Kidney tubule cell (primary cell): Measurements from ENCODE around the gene CDHR4.
"Not testable (repeated sequence)": the region's sequence is repeated elsewhere in the genome, so short reads cannot be mapped to it uniquely, and the experiment has no call there.

ENCODE experiments used
- DNase-seq: peaks from one replicate; pipeline ENCODE4 v3.0.0-alpha.2; 2018; ENCODE audit warnings: low spot score

CDHR4 gene, protein sequence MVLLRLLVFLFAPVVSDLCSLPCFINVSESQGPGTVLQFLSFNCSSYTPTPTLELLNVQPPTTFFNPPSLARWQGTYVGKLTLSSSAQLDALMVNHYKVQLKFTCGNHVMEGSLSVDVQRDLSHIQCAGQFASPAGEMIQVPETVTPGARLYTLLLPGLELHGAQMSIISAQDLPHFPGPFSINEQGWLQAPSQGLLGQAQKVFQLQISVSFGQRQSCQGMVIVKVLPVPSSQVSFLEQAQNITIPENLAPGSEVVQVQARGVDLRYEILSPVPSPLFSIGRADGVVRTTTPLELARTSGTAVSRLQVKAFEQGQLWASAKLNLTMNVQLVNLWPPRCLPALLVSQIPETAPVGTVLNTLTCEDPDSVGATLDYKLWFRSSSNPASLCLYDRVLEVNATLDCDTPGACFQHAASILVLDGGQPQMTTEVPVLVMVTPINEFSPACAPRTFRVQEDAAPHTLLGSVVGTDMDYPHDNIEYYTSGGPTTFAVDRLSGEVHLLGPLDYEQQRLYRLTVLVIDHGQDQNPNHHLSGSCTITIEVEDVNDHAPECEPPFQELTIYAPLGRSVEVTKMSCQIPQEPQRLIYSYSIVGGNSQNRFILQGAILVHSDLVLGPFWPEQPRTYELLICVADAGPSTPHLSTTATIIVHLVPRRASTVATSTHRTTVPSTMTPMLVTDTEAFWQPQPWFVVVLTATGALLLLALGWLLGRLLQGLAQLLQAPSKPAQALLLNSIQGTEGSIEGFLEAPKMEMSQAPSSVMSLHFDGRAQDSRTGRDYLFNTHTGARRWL

DNA sequence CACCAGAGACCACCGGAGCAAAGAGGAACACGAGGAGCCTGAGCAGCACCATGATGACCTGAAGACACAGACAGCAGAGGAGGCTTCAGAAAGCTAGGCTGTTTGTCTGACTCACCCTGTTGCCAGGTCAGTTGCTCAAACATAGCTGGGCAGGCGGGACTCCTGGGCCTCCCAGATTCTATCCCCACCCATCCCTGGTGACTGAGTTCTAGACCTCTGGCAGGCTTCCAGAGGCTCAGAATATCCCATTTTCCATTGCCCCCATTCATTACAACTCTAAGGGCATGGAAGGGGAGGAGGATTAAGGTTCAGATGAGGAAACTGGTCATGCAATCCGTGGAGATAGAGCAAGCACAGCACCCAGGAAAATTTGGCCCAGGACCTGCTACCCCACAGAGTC is at the start of gene CDHR4:
CDHR4 (minus strand) TSS at position 113 of the 400 bp plus-strand sequence; CDS start at position 52, 61 bp downstream.
- peak; percentile 91 for DNase-seq

DNA sequence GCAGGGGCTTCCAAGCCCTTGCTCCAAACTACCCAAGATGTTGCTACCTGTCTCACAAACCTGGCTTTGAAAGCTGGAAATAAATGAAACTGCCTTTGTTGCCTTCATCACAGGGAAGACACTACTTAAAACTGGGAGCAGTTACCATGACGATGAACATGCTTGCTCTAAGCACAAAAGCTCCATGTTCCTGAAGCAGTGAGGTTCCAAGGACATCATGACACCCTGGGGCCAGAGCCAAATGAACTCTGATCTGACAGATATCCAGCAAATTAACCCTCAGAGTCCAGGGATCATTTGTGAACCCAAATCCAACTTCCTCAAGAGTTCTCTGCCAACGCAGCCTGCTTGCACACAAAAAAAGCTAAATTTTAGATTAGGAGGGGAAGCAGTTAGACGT is 46.0 kb upstream of the CDHR4 start:
- no peak for DNase-seq

DNA sequence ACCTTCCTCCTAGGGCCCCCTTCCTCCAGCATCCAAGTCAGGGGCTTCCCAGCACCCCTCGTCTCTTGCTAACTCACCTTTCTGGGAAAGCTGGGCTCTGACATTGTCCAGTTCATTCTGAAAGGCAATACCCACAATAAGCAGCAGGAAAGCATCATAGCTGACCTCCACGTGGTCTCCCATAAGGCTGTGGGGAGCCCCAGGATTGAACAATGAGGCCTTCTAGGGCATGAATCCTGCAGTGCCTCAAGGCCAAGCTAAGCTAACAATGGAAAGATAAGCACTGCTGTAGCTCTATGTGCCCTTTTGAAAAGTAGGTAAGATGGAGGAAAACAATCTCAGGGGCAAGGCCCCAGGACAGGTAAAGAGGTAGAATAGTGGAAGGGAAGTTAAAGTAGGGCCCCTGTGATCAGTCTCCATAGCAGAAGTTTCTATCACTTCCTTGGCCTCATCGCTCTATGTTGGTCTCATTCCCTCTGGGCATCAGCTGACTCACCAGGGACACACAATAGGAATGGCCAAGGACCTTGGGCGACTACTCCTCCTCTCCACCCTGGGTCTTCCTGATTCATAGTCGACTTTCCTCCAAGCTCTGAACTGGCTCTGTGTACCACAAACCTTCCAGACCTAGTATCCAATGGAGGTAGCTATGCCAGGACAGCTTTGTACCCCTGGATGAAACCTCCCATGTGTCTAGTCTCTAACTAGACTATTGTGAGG is 45.0 kb upstream of the CDHR4 start:
- DNase-seq = peak; percentile 13

DNA sequence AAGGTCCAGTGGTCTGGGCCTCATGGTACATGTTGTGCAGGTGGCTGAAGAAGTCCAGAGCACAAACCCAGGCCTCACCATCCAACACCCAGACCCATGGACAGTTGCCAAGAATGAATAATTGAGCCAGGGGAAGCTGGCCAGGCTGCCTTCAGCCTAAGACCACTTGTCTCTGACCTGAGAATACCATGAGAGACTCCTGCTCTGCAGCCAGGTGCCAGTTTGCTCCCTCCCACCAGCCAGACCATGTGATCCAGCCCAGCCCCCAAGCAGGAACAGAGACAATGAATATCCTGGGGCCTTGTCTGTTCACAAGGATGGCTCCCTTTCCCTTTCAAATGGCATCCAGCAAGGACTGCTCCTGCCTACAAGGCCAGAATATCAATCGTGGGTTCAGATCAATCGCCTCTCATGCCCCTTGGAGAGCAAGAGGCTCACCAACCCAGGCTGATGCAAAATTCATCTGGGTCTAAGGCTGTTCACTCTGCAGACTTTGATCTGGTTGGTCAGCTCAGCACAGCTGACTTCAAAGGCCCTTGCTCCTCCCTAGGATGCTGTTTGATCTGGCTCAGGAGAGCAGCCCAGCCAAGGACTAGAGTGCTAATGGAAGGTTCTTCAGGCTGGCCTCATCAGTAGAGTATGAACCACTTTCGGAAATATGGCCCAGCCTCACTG is 43.3 kb upstream of the CDHR4 start:
- DNase-seq = no peak

DNA sequence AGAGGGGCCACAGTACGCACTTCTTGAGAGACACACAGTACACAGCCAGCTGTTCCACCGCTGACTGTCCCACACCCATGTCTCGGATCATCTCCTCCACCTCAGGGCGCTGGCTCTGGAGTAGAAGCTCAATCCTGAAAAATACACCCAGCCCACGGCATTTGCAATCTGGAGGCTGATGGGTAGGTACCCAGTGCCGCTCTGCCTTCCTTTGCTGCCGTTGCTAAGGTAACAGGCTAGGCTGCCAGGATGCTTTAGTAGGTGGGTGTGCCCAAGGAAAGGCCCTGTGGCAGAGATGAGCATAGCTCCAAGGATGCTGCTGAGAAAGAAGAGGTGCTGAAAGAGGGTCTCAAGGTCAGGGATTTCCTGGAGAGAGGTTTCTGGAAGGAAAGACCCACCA is 42.1 kb upstream of the CDHR4 start:
- DNase-seq = no peak

DNA sequence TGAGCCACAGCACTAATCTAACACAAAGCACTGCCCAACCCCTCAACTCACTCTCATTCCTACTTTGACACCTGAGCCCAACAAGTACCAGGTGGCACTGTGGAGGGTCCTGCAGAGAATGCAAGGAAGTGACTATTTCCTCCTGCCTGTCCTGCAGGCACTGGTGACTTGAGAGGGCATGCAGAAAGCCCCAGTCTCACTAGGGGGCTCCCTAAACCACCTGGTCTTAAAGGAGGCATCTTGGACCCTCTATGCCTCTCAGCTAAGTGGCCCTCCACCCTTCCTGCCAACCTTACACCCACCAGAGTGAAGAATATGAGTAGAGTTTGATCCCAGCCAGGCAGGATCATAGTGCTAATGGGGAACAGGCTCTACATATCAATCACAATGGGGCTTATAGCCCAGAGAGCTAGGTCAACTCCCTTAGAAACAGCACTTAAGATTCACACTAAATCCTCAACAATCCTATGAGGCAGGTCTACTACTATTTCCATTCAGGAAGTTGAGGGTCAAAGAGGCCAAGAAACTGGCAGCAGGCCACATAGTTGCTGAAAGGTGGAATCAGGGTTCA is 41.5 kb upstream of the CDHR4 start:
- peak; percentile 10 for DNase-seq

DNA sequence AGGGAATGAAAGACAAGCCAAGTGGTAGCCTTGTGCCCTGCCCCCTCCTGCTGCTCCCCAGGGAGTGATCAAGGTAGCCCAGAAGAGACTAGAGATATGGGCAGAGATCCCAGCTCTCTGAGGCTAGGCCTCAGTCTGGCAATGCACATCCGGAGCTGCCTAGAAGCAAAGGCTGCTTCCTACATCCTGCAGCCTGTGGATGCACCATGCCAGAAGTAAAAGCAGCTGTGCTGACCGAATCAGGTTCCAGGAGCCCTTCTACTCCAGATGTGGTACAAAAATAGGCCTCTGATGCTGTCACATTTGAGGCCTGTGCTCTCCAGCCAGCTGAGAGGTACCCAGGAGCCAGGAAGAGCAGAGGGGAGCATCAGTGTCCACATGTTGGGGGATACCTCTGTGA is 40.7 kb upstream of the CDHR4 start:
- no peak for DNase-seq

DNA sequence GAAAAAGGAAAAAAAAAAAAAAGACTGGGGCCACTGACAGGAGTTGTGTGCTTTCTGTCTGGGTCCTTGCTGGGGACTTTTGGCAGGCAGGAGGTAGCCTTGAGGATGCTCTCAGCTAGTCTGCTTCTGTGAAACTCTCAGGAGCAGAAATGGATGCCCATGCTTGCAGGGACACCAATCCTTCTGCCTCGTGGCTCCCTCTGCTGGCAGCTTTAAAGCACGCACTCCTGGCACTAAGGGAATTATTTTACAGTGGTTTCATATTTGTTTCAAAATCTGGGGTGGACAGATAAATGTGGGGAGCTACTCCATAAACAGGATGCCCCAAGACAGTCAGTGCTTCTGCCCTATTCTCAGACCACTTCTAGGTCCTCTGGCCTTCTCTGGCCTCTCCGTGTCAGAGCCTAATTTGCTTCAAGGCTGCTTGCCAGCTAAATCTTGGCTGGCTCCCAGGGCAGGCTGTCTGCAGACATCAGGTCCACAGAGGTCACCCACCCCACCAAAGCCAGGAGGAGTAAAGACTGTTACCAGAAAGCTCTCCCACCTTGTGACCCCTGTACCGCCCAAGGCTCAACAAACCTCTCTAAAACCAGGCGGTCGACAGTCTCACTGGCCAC is 39.6 kb upstream of the CDHR4 start:
- peak; percentile 70 for DNase-seq

DNA sequence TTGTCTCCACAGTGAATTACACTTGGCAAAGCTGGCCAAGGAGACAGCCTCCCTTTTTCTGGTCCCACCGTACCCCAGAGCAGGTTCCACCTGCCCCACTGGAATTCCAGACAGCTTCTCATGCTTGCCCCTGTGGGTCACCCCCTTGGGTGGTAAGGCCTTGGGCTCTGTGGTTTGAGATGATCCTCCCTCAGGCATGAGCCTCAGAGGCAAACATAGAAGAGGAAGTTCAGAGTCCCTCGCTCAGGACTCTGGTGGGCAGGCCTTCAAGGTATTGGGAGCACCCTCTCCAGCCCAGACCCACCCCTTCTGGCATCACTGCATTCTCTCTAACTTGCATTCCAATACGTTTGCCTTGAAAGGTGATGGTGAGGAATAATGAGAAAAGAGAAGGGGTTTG is 31.7 kb upstream of the CDHR4 start:
- DNase-seq = no peak

DNA sequence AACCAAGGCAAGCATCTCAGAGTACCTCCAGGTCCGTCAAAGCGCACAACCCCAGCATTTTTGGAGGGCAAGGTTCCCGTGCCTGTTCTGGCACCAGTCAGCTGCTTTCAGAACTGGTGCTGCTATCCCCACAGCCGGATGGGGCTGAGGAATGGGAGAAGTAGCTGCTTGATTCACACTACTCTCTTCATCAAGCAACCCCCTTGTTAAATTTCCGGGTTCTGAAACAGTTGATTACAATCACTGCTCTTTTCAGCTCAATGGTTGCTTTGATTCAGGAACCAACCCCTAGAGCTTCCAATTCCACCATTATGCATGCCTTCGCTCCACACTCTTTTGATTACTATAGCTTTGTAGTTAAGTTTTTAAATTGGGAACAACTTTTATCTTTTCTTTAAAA is 26.3 kb upstream of the CDHR4 start:
- no peak for DNase-seq

DNA sequence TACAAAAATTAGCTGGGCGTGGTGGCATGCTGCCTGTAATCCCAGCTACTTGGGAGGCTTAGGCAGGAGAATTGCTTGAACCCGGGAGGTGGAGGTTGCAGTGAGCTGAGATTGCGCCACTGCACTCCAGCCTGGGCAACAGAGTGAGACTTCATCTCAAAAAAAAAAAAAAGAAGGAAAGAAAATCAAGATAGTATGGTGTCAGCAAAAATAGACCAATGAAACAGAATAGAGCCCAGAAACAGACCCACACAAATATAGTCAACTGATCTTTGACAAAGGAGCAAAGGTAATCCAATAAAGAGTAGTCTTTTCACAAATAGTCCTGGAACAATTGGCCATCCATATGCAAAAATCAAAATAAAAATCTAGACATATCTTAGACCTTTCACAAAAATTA is 23.5 kb upstream of the CDHR4 start:
- not testable (repeated sequence) for DNase-seq

DNA sequence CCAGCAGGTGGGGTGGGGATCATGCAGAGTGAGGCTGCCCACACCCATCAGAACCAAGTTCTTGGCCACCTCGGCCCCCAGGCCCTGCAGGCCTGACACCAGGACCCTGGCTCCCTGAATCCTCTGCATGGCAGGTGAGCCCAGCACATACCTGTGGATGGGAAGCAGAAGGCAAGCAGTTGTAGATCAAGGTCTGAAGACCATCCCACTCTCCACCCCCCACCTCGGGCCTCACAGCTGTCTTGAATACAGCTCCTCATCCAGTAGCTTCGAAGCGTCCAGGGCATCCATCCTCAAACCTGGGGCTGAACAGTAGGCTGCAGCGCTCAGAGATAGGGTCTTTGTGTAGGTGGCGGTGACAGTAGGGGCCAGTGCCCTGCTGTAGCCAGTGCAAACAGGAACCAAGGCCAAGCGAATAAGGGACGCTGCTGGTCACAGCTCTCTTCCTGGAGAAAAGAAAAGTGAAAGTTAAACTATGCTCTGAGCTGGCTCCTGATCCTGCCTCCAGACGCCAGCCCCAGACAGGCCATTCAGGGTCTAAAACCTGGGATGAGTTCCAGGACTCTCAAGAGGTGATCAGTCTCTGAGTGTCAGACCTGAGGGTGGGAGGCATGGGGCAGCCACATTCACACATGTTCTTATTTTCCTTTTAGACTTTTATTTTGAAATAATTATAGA is 14.0 kb upstream of the CDHR4 start, which contains the start of gene UBA7:
UBA7 (minus strand) TSS at position 457 of the 678 bp plus-strand sequence; CDS start at position 291, 166 bp downstream.
- peak; percentile 79 for DNase-seq

DNA sequence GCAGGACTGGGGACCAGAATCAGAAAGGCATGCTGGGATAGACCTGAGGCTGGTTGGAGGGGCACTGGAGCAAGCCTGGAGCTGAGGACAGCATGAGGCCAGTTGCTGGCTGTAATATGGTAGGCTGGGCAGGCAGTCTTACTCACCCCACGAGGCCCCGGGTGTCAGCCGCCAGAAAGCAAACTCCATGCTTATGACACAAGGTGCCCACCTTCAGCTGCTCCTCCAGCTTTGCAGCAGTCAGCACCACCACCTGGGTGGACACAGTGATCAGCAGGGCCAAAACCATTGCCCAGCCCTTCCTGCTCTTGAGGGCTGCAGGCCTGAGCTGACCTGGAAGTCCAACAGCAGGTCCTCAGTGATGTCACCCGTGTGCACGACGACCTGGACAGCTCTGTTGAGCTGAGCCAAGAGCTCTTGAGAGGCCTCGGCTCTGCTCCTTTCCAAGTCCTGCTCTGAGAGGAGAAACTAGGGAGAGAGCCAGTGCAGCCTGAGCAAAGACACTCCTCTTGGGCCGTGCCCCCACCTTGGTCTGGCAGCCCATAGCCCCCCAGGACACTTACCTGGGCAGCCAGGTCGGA is 13.3 kb upstream of the CDHR4 start:
- no peak for DNase-seq

DNA sequence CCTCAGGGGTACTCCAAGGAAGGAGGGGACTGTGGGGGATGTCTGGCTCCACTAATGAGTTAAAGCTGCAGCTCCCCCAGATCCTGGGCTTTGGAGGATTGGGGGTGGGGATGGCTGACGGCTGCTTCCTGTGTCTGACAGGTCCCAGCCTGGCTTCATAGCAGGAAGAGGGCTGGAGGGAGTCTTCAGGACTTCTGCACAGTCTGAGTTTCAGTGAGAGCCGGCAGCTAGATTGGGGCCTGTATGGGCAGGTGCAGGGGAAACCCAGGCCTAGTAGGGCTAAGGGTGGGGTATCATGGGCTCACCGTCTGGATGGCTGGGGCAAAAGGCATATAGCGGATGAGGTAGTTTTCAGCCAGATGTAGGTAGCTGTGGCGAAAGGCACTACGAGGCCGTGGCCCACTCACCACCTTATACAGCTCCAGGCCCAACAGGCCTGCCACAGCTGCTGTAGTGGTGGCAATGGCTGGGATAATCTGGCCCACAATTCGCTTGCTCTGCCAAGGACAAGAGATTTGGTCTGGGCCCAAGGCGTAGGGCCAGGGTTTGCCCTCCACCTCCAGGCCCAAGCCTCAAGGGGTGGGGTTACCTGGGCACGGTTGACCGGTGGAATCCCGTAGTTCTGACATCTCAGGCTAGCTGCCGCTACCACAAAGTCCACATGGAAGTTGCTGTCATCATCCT is 7.9 kb upstream of the CDHR4 start:
- no peak for DNase-seq

DNA sequence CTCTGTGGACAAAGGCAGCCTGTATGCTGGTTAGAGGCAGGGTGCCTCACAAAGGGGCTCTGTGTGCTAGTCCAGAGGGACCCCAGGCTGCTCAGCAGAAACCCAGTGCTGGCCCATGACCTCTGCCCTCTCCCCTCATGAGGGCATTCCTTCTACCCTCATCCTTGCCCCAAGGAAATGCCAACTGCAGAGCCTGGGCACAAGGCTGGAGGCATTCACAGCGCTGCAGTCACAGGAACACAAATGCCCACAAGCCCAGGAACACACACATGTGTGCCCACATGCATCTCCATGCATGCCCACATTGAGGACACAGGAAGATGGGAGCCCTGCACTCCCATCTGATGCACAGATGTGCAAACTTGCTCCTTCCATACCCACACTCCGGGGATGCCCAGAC is 7.2 kb upstream of the CDHR4 start:
- DNase-seq = no peak

DNA sequence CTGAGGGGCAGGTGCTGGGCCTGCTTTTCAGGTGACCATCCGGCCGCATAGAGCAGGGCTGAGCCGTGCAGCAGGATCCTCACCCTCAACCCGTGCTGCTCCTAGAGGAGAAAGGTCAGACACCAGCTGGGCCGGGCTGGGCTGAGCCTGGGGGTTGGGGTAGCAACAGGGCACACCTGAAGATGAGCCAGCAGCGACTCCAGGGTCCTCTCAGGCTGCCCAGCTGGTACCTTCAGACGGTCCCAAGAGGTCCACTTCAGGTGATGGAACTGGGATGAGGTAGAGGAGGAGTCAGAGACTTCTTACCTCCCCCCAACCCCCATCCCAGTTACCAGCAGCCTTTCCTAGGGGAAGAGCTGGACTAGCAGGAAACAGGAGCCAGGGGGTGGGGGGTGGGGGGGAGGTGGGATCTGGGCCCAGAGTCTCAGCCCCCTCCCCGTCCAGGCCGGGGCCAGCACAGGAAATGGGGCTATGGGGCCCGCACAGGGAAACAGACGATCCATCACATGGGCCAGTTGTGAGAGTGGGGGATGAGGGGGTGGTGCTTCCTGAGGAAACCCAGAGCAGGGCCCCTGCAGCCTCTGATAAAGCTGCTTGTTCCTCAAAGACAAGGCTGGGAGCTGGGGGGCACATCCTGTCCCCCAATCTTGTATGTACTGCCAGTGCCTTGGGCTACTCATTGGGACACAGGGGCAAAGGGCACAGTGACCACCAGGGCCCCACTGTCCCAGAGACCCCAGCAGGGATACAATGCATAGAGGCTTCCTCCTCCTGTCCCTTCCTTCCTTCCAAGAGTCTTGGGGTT is 6.4 kb upstream of the CDHR4 start:
- no peak for DNase-seq

DNA sequence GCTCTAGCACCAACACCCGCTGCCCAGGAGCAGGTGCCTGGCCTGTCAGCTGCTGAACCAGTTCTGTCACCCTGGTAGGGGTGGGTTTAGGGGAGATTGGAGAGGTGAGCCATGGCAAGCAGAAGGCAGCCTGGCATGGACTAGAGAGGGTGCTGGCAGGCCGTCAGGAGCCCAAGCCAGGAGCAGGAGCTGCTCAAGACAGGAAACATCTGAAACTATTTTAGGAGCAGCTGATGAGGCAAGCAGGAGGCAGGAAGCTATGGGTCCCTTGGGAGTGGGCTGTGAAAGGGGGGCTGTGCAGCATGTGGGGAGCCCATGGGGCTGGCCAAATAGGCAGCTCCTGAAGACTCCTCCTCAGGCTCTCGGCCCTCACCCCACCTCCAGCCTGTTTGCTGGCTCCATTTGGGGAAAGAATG is 5.7 kb upstream of the CDHR4 start:
- DNase-seq = no peak

DNA sequence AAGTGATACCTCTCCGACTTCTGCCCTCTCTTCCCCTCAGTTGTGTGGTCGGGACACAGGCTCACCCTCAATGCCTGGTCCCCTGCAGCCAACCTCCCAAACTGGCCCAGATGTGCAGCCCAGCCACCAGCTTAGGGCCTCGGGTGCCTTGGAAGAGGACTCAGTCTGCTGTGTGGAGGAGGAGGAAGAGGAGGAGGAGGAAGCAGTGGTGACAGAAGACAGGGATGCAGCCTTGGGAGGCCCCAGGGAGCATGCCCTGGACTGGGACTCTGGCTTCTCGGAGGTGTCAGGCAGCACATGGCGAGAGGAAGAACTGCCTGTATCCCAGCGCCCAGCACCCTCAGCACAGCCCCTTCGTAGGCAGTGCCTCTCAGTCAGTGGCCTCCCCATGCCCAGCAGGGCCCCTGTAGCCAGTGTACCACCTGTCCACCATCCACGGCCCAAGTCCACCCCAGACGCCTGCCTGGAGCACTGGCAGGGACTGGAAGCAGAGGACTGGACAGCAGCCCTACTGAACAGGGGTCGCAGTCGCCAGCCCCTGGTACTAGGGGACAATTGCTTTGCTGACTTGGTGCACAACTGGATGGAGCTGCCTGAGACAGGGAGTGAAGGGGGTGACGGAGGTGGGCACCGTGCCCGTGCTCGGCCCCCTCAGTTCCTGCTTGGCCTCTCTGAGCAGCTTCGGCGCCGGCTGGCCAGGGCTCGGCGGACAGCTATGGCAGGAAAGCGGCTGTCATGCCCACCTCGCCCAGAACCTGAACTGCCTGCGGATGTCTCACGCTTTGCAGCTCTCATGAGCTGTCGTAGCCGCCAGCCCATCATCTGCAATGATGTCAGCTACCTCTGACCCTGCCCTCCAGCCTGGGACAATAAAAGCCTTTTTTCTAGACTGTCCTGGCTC is 4.7 kb upstream of the CDHR4 start:
- no peak for DNase-seq
